IPS-NIHi11 (cell line): Measurements from ENCODE around the gene AKAP17A.
A peak's percentile ranks its signal among the peaks of the same experiment; 100 is the strongest.

Experiments
- DNase-seq: peaks from one replicate; pipeline ENCODE4 v3.0.0; 2012; ENCODE audit warnings: mixed read lengths, low spot score

The AKAP17A gene

DNA sequence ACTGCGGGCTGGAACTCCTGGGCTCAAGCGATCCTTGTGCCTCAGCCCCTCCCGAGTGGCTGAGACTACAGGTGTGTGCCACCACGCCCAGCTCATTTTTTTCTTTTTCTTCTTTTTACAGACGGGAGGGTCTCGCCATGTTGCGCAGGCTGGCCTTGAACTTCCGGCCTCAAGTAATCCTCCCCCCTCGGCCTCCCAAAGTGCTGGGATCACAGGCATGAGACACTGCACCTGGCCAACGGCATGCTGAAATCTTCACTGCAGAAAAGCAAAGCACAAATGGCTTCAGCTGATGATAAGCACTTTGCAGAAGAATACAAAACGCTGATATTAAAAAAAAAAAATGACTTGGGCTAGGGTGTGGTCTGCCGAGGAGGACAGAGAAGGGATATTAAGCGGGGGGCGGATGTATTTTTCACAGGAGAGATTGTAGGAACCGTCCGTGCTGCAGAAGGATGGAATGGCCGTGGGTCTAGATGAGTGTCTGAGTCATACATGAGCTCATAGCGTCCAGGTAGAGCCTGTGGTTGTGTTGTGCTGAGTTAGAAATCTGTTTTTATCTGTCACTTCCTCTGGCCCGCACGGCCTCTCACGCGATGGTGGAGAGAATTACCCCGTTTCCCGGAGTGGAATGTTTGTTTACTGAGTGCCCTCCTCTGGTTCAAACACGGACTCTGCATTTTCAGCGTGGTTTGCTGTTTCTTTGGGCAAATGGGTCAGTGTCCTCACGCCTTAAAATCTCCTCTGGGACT, 8.5 kb upstream of the AKAP17A start:
- DNase-seq: no peak

DNA sequence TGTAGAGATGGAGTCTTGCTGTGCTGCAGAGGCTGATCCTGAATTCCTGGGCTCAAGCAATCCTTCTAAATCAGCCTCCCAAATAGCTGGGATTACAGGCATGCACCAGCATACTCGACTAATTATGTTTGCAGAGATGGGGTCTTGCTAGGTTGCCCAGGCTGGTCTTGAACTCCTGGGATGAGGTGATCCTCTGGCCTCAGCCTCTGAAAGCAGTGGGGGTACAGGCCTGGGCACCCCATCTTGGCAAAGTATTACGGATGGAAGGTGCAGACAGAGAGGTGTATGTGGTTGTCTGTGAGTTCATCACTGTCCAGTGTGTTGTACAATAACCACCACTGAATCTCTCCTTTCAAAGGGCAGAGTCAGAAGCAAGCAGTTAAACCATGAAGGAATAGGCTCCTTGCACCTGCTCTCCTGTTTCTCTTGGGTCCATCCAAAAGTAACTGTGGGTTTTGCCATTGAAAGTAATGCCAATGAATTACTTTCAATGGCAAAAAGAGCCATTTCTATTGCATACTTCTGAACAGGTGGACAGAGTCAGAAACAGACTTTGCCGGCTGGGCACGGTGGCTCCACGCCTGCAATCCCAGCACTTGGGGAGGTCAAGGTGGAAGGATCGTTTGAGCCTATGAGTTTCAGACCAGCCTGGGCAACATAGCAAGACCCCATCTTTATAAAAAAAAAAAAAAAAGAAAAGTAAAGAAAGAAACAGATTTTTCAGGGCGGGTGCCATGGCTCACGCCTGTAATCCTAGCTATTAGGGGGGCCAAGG, 7.0 kb upstream of the AKAP17A start:
- no peak for DNase-seq

DNA sequence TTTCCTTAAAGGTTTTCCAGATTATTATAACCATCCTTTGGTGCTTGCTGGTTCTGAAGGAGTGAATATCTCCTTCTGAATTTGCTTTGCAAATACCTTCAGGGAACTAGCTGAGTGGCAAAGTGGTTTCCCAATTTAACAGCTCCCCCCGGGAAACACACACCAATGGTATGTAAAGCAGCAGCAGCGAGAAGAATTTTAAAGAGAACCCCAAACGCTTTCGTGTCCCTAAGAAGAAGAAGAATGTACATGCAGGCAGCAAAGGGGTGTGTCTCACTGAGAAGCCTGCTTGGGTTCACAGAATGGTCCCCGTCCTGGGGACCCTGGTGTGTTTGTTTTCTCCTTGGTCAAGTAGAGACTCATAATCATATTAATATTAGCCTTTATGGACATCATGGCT, 4.2 kb upstream of the AKAP17A start:
- no peak for DNase-seq

DNA sequence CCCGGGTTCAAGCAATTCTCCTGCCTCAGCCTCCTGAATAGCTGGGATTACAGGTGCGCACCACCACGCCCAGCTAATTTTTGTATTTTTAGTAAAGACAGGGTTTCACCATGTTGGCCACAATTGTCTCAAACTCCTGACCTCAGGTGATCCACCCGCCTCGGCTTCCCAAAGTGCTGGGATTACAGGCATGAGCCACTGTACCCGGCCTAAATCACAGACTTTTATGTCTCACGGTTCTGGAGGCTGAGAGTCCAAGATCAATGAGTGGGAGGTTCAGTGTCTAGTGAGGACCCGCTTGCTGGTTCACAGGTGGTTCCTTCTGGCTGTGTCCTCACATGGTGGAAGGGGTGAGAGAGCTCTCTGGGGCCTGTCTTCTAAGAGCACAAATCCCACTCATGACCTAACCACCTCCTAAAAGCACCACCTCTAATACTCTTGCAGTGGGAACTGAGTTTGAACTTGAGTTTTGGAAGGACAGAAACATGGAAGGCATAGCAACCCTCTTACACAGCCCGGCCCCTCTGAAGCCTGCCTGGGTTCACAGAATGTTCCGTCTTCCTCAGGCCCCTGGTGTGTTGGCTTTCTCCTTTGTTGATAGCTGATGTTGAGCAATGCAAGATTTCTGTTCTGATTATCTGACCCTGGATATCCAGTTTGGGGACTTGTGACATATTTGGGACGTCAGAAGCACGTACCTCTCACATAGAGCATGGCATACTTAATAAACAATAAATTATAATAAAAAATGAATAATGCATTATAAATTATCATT, 1.9 kb upstream of the AKAP17A start:
- no peak for DNase-seq

DNA sequence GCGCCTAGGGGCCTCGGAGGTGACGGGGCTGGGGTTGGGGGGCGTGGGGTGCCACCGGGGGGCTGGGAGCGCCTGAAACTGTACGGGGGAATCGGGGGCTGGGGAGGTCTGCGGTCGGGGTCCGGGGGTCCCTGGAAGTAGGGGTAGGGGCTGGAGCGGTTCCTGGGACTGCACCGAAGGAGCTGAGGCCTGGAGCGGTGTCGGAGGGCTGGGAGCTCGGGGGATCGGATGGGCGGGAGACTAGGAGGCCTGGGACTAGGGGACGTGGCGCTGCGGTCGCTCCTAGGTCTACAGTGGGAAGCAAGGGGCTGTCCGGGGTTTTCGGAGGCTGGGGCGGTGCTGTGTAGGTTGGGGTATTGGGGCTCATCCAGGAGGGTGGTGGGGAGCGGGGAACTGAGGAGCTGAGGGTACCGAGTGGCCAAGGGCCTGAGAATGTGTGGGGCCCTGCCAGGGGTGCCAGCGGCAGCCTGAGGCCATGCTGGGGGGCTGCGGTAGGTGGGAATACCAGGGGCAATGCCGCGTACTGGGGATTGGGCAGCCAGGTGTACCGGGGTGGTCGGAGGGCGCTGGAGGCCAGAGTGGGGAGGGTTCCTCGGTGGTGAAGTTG, 562 bp downstream of the AKAP17A start:
- DNase-seq: no peak

DNA sequence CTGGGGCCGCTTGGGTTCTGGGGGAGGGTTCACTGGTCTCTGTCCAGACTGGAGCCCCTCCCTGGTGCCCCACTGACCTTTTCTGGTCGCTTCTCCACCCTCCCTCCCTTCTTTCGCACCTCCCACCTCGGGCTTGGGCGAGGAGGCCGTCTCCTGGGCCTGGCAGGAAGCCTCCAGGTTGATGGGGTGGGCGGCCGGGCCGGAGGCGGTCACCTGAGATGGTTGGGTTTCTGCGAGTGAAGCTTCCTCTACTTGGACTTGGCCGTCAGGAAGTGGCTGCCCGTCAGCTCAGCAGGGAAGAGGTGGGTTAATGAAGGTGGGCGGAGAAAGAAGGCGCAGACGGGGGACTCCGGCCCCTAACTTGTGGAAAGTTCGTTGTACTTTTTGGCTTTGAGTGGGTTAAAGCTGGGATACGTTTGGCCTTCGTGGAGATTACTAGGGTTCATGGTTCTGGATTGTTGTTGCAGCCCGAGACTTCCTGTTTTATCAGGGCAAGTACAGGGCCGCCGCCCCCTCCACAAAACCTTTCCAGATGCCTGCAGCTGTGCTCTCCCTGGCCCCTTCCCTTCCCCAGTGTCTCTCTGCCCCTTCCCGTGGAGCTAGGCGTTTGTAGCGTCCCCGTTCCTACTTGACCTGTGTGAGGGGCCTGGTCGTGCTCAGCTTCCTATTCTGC, 1.2 kb downstream of the AKAP17A start:
- peak; percentile 65 for DNase-seq

DNA sequence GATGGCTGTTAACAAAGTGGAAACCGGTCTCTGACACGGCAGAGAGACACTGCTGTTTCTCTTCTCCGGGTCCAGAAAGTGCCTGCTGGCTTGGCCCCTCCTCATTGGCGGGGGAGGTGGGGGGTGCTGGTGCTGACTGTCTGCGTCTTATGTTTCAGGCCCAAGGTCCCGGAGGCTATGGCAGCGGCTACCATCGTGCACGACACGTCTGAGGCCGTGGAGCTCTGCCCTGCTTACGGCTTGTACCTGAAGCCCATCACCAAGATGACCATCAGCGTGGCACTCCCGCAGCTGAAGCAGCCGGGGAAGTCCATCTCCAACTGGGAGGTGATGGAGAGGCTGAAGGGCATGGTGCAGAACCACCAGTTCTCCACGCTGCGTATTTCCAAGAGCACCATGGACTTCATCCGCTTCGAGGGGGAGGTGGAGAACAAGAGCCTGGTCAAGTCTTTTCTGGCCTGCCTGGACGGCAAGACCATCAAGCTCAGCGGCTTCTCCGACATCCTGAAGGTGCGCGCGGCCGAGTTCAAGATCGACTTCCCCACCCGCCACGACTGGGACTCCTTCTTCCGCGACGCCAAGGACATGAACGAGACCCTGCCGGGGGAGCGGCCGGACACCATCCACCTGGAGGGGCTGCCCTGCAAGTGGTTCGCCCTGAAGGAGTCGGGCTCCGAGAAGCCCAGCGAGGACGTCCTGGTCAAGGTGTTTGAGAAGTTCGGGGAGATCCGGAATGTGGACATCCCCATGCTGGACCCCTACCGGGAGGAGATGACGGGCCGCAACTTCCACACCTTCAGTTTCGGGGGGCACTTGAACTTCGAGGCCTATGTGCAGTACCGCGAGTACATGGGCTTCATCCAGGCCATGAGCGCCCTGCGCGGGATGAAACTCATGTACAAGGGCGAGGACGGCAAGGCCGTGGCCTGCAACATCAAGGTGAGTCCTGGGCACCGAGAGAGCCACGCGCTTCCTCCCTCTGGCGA, 2.2 kb downstream of the AKAP17A start:
- no peak for DNase-seq

DNA sequence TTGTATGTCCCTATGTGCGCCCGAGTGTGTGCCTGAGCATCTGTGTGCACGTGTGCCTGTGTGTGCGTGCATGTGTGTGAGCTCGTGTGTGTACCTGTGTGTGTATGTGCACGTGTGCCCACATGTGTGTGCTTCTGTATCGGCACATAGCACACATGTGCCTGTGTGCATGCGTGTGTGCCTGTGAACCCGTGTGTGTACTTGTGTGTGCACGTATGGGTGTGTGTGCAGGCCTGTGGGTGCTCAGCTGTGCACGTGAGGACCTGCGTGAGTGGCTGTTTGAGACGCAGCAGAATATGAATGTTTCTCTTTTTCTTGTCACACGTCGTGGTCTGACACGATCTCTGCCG, 4.3 kb downstream of the AKAP17A start:
- DNase-seq: no peak

DNA sequence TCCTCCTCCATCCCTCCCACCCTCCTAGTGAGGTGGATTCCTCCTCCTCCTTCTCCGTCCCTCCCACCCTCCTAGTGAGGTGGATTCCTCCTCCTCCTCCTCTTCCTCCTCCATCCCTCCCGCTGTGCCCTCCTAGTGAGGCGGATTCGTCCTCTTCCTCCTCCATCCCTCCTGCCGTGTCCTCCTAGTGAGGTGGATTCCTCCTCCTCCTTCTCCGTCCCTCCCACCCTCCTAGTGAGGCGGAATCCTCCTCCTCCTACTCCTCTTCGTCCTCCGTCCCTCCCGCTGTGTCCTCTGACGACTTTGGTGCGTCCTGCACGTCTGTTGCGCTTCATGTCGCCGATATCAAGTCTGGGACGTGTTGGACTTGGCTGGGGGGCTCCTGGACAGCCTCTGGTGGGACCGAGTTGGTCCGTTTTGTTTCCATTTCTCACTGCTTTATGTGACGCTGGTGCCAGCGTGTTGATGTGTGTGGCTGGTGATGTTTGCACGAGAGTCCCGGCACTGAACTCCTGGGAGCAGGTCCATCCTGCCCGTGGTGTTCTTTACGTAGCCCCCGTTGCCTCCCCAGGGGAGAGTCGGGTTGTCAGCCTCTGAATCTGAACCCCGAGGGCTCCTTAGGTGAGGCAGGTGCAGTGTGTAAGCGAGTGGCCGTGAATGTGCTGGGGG, 5.4 kb downstream of the AKAP17A start:
- no peak for DNase-seq

DNA sequence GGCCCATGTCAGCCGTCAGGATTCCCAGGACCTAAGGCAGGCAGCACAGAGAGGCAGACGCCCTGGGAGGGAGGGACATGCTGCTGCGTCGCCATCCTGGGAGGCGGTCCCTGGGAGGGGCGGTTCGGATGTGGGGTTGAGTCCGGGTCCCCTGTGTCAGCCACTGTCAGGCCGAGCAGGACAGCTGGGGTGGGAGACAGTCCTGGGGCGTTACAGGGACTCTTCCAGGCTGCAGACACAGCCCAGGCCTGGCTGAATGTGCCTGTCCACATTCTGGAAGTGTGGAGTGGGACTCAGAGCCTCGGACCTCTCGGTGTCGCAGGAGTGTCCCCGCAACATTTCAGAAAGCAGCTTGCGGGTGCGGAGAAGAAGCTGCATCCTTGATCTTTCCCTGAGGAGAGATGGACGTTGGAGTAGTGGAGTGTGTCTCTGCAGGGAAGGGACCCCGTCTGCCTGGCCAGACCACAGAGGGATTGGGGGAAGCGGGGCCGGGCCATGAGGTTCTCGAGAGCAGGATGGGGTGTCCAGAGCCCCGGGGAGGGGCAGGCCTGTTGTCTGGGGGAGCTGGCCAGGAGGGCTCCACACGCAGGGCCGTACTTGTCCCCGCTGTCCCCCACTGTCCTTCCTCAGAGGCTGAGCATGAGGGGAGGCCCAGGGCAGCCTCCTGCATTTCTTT, 6.1 kb downstream of the AKAP17A start:
- no peak for DNase-seq

DNA sequence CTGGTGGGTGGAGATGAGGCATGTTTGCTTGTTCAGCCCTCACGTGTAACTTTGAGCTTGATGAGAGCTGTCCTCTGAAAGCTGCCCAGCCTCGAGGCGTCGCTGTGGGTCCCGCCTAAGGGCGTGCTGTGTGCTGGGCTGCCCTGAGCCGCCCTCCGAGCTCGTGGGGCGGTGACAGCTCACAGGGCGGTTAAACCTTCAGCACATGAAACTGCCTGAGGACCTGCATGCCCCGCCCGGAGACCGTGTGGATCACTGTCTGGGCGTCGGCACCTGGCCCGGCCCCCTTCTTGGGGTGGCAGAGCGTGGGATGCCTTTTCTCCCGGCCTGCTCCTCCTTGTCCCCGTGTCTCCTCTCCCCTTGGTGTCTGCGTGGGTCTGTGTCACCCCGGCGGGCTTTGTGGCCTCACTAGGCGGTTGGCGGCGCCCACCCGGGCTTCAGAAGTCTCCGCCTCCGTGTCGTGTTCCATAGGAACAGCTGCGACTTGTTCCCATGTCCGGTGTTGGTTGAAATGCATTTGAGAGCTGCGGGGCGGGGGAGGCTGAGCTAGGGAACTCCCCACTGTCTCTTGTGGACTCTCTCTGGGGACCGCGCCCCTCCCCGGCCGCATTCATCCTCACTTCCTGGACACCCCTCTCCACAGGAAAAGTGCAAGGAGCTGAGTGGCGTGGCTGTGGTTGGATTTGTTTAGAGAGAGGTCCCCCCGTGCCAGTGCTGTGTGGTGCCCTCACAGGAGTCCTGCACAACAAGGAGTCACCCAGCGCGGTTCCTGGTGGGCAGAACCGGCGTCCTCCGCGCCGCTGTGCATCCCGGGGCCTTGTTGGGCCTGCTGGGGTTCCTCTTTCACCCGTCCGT, 6.8 kb downstream of the AKAP17A start:
- DNase-seq: no peak

DNA sequence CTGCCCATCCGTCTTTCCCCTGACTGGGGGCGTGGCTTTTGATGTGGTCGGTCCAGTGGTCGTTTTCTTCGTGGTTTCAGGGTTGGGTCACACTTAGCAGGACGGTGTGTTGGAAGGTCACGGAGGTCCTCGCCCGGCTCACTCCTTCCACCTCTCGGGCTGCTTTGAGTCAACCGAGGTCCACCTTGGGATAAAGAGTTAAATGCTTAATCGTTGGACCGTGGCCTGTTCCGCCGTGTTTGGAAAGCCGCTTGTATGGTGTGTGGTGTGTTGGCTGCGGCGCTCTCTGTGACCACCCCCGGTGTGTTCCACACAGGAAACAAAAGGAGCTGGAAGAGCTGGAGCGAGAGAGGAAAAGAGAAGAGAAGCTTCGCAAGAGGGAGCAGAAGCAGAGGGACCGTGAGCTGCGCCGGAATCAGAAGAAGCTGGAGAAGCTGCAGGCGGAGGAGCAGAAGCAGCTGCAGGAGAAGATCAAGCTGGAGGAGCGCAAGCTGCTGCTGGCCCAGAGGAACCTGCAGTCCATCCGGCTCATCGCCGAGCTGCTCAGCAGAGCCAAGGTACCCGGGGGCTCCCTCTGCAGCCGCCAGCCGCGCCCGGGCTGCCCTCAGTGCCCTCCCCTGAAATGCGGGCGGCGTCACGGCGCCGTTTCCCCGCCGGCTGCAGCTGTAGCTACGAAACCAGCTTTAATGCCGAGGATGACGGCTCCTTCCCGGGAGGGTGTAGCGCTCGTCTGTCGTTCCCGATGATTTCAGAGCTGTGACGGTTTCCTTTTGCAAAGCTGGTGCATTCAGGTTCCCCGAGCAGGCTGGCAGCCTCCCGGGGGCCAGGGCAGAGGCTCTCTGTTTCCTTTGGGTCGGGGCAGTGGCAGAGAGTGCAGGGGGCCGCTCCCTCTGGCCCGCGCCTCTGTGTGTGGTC, 7.7 kb downstream of the AKAP17A start:
- DNase-seq: no peak

DNA sequence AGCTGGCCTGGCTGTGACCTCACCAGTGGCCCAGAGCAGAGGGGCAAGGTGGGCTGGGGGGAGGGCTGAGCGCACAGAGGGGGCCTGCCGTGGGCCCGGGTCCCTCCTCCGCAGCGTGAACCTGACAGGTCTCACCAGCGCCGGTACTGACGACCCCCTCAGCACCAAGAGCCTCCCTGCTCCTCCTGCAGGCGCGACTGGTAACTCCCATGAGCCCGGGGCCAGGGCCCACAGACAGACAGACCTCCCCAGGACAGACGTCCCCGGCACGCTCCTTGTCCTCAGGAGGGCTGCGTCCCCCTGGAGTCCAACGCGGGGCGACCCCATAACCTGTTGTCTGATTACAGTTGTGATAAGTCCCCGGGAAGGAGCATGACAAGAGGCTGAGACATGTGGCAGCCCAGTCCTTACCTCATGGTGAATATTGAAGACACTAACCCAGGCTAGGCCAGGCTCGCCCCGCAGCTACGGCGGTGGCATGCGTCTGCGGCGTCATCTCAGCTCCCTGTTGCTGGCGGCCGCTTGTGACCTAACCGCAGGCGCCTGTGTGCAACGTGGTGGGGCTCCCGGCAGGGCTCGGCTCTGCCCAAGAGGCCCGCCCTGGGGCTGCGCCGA, 8.5 kb downstream of the AKAP17A start:
- DNase-seq: no peak

DNA sequence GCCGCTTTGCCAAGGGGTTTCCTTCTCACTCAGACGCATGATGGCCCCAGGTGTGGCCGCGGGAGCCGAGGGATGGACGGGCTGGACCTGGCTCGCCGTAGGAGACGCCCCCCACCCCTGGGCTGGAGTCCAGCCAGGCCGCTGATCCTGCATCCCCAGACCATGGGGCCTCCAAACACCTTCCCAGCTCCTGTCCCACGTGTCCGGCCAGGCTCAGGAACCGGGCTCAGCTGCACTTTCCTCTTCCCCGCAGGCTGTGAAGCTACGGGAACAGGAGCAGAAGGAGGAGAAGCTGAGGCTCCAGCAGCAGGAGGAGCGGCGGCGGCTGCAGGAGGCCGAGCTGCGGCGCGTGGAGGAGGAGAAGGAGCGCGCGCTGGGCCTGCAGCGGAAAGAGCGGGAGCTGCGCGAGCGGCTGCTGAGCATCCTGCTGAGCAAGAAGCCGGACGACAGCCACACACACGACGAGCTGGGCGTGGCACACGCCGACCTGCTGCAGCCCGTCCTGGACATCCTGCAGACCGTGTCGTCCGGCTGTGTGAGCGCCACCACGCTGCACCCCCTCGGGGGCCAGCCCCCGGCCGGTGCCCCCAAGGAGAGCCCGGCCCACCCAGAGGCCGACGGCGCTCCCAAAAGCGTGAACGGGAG, 9.1 kb downstream of the AKAP17A start:
- no peak for DNase-seq

DNA sequence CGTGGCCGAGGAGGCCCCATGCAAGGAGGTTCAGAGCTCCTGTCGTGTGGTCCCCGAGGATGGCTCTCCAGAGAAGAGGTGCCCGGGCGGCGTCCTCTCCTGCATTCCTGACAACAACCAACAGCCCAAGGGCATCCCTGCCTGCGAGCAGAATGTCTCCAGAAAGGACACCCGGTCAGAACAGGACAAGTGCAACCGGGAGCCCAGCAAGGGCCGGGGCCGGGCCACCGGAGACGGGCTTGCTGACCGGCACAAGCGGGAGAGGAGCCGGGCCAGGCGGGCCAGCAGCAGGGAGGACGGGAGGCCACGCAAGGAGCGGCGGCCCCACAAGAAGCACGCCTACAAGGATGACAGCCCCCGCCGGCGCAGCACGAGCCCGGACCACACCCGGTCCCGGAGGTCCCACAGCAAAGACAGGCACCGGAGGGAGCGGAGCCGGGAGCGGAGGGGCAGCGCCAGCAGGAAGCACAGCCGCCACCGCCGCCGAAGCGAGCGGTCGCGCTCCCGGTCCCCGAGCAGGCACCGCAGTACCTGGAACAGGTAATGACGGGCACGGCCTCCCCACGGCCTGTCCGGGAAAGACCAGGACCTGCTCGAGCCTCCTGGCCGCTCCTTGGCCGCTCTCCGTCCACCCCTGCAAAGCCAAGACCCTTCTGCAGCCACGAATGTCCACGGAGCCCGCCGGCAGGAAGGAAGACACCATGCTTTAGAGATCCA, 9.8 kb downstream of the AKAP17A start:
- no peak for DNase-seq

DNA sequence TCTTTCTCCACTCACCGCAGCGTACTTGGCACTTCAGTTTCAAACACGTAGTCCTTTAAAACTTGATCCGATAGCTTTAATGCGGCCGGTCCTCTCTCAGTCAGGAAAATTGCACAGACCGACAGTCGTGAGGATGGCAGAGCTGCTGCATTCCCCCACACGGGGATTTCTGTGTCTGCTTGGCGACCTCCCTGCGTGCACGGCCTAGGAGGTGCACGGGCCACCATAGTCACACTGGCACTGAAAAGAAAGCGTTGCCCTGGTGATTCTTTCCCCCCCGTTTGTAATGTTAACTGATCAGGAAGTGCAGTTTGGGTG, 10.3 kb downstream of the AKAP17A start:
- no peak for DNase-seq
